Tibial nerve (tissue), 4 donors: ENCODE results near the gene RAB35. TPM values are rescaled to one million over a fixed set of nuclear protein-coding genes. Genes with fewer than 3 reads are reported as not detected.

ENCODE experiments used
- DNase-seq, 2 donors: peaks; one replicate each; pipeline ENCODE4 v3.0.0-alpha.2; 2019; ENCODE audit warnings: low spot score in 2 of 2
- H3K27ac ChIP-seq, 4 donors: fragments of 200-600 bp; sonication (generic) in 3 of 4; one replicate each; pipeline ENCODE4 v1.5.1; 2017 to 2019; ENCODE audit warnings: mild to moderate bottlenecking in 1 of 4
- H3K27me3 ChIP-seq, 2 donors: fragments of 200-600 bp; sonication (generic) in 1 of 2; one replicate each; pipeline versions ENCODE4 v1.5.1 to v1.6.0; 2017 to 2019
- H3K36me3 ChIP-seq, 3 donors: fragments of 200-600 bp; sonication (generic); one replicate each; pipeline ENCODE4 v1.5.1; 2018 to 2019
- H3K4me1 ChIP-seq, 4 donors: fragments of 200-600 bp; sonication (generic) in 3 of 4; one replicate each; pipeline ENCODE4 v1.5.1; 2017 to 2019
- H3K4me3 ChIP-seq, 4 donors: fragments of 200-600 bp; sonication (generic) in 3 of 4; one replicate each; pipeline ENCODE4 v1.5.1; 2017 to 2019; ENCODE audit warnings: mild to moderate bottlenecking in 1 of 4, moderate library complexity in 1 of 4
- H3K9me3 ChIP-seq, 4 donors: fragments of 200-600 bp; sonication (generic) in 3 of 4; one replicate each; pipeline ENCODE4 v1.5.1; 2017 to 2019
- CTCF ChIP-seq, 5 experiments: fragments of 200-600 bp in 3 of 5; fragments of 450-650 bp in 2 of 5; sonication (generic) in 3 of 5; IDR thresholded peaks; one replicate each; pipeline ENCODE4 v1.5.1; 2016 to 2019; ENCODE audit warnings: antibody characterized with exemption in 5 of 5, mild to moderate bottlenecking in 3 of 5, moderate library complexity in 2 of 5
- EP300 ChIP-seq, 2 donors: sonication (generic); formaldehyde crosslinking; IDR thresholded peaks; one replicate each; pipeline ENCODE4 v1.6.1; 2017; ENCODE audit warnings: antibody characterized with exemption in 2 of 2, mild to moderate bottlenecking in 1 of 2
- POLR2A ChIP-seq, 2 donors: fragments of 450-650 bp; IDR thresholded peaks; one replicate each; pipeline ENCODE4 v1.6.1; 2017; ENCODE audit warnings: antibody characterized with exemption in 2 of 2, mild to moderate bottlenecking in 2 of 2, moderate library complexity in 2 of 2
- WGBS, 2 donors: methylation state at CpG; one replicate each; pipeline ENCODE4 v1.1.5; 2018; 5-methylcytosine and 5-hydroxymethylcytosine counted together
- total RNA-seq, 4 donors: library from RNA; depleted of rRNA; stranded (reverse); fragments of >200 nt; gene quantifications; one replicate each; pipeline ENCODE4 v1.1.0, GENCODE V29; 2016

The RAB35 gene
- total RNA-seq, 4 donors from 2014 or later = 22.8 to 30.8 (median 26.2) TPM

GRCh38 chr12:120095736-120096135, 20.8 kb downstream of the RAB35 start:
- no peak for TF ChIP-seq CTCF (IDR thresholded peaks at IDR 0.05)
- no peak for TF ChIP-seq POLR2A (IDR thresholded peaks at IDR 0.05)
- no peak for TF ChIP-seq EP300 (IDR thresholded peaks at IDR 0.05)
- Histone ChIP-seq H3K27me3 (no peaks in the 10 kb centered on the region), H3K4me1 (peaks cover 0 to 22% (median 3%) of the 10 kb centered on the region in 4 donors), H3K36me3 (peaks cover 2 to 78% (median 11%) of the 10 kb centered on the region in 3 donors), H3K4me3 (no peak overlapping the region), H3K27ac (no peak overlapping the region), H3K9me3 (no peaks in the 10 kb centered on the region)
- 59 to 71% methylated on average over 5 to 8 of the region's 8 CpGs for WGBS, 2 donors
- DNase-seq = no peak

GRCh38 chr12:120095331-120095730, 21.2 kb downstream of the RAB35 start:
- Histone ChIP-seq H3K9me3 (no peaks in the 10 kb centered on the region), H3K27ac (no peak overlapping the region), H3K4me1 (peaks cover 0 to 18% (median under 1%) of the 10 kb centered on the region in 4 donors), H3K36me3 (peaks cover 2 to 74% (median 11%) of the 10 kb centered on the region in 3 donors), H3K4me3 (no peak overlapping the region), H3K27me3 (no peaks in the 10 kb centered on the region)
- WGBS, 2 donors = 82 to 86% methylated on average over 13 of the region's 13 CpGs
- DNase-seq = no peak
- no peak for TF ChIP-seq EP300 (IDR thresholded peaks at IDR 0.05)
- no peak for TF ChIP-seq CTCF (IDR thresholded peaks at IDR 0.05)
- TF ChIP-seq POLR2A (IDR thresholded peaks at IDR 0.05) = no peak

- no peaks in the 10 kb centered on the region for H3K9me3 ChIP-seq
- TF ChIP-seq EP300 (IDR thresholded peaks at IDR 0.05) (no peak), CTCF (IDR thresholded peaks at IDR 0.05) (no peak), POLR2A (IDR thresholded peaks at IDR 0.05) (no peak)
- H3K27ac ChIP-seq = no peak overlapping the region
- no peak for DNase-seq
- no peak overlapping the region for H3K4me3 ChIP-seq
- peaks cover 2 to 69% (median 11%) of the 10 kb centered on the region in 3 donors for H3K36me3 ChIP-seq
- peaks cover 0 to 11% (median 0%) of the 10 kb centered on the region in 4 donors for H3K4me1 ChIP-seq
- 62 to 75% methylated on average over 6 to 9 of the region's 9 CpGs for WGBS, 2 donors
- no peaks in the 10 kb centered on the region for H3K27me3 ChIP-seq
Measured at GRCh38 chr12:120094485-120094884, 22.1 kb downstream of the RAB35 start.

- Histone ChIP-seq H3K4me1 (peaks cover 0 to 11% (median 0%) of the 10 kb centered on the region in 4 donors), H3K9me3 (no peaks in the 10 kb centered on the region), H3K36me3 (peaks cover 2 to 61% (median 10%) of the 10 kb centered on the region in 3 donors), H3K27ac (no peak overlapping the region), H3K27me3 (no peaks in the 10 kb centered on the region), H3K4me3 (no peak overlapping the region)
- whole genome bisulfite sequencing, 2 donors = 42 to 47% methylated on average over 15 to 16 of the region's 17 CpGs
- DNase-seq = no peak
- no peak for TF ChIP-seq CTCF (IDR thresholded peaks at IDR 0.05)
- TF ChIP-seq POLR2A (IDR thresholded peaks at IDR 0.05) = no peak
- no peak for TF ChIP-seq EP300 (IDR thresholded peaks at IDR 0.05)
Measured at GRCh38 chr12:120093592-120094355, 22.8 kb downstream of the RAB35 start.

GRCh38 chr12:120093336-120093591, 23.3 kb downstream of the RAB35 start:
- 20 to 47% methylated on average over 1 to 2 of the region's 4 CpGs for WGBS, 2 donors
- Histone ChIP-seq H3K4me1 (peaks cover 0 to 11% (median 0%) of the 10 kb centered on the region in 4 donors), H3K27ac (no peak overlapping the region), H3K9me3 (no peaks in the 10 kb centered on the region), H3K4me3 (no peak overlapping the region), H3K27me3 (no peaks in the 10 kb centered on the region), H3K36me3 (peaks cover 2 to 56% (median 8%) of the 10 kb centered on the region in 3 donors)
- no peak for TF ChIP-seq EP300 (IDR thresholded peaks at IDR 0.05)
- no peak for TF ChIP-seq CTCF (IDR thresholded peaks at IDR 0.05)
- TF ChIP-seq POLR2A (IDR thresholded peaks at IDR 0.05) = no peak
- no peak for DNase-seq
